ENCODE measurements around the gene SLC16A13.

DNA sequence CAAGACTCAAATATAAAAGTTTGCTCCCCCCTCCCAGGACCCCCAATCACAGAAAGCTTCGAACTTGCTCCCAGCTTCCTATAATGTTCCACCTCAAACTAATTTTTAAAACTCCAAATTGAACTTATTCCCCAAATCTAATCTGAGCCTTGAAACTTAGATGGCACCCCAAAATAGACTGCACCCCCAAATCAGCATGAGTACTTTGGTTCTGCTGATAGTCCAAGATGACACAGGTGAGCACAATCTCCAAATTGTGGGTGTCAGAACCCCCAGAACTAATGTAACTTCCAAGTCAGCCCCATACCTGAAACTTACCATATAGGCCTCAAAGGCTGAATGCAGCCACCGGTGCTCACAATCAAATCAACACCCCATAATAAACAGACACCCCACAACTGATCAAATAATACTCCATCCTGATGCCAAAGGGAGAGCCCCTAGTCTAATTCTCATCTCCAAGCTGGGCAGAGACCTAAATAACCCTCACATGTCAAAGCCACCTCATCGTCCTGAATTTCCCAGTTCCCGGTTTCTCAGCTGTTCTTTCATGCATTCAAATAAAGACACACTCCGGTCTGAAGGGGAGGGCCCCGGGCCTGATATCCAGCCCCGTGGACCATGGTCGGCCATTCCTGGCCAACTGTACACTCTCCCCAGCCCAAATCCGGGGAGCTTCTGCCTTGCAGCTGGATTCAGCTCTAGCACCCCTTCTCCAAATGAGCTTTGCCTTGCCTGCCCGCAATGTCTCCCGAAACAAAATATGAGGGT is 14.7 kb upstream of the SLC16A13 start:
- TF ChIP-seq, protein P1, sequence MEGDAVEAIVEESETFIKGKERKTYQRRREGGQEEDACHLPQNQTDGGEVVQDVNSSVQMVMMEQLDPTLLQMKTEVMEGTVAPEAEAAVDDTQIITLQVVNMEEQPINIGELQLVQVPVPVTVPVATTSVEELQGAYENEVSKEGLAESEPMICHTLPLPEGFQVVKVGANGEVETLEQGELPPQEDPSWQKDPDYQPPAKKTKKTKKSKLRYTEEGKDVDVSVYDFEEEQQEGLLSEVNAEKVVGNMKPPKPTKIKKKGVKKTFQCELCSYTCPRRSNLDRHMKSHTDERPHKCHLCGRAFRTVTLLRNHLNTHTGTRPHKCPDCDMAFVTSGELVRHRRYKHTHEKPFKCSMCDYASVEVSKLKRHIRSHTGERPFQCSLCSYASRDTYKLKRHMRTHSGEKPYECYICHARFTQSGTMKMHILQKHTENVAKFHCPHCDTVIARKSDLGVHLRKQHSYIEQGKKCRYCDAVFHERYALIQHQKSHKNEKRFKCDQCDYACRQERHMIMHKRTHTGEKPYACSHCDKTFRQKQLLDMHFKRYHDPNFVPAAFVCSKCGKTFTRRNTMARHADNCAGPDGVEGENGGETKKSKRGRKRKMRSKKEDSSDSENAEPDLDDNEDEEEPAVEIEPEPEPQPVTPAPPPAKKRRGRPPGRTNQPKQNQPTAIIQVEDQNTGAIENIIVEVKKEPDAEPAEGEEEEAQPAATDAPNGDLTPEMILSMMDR (IDR thresholded peaks at IDR 0.05; ENCODE audit: low read depth, low read length, missing input control), result no peak
- TF ChIP-seq FOXA1 (IDR thresholded peaks at IDR 0.05) (no peak), SP1 (IDR thresholded peaks at IDR 0.05) (no peak), JUND (IDR thresholded peaks at IDR 0.05) (no peak), YY1 (IDR thresholded peaks at IDR 0.05) (no peak), RAD21 (IDR thresholded peaks at IDR 0.05) (no peak), RXRA (IDR thresholded peaks at IDR 0.05) (no peak), EGR1 (IDR thresholded peaks at IDR 0.05; ENCODE audit: low read depth in 2 of 2) (no peak), TAF1 (conservative IDR thresholded peaks at IDR 0.05) (no peak)

Data from liver (tissue), 3 donors.